Measurements from ENCODE around the gene DLL4. TPM values are rescaled to one million over a fixed set of nuclear protein-coding genes. Genes with fewer than 3 reads are reported as not detected.

The DLL4 gene
- total and polyA plus RNA-seq, 10 of the 15 experiments (the other 5 are each of a cell fraction or from before 2014, with no cell fraction given): 0.04 to 0.16 (median 0.09) TPM; not detected in 6

DNA sequence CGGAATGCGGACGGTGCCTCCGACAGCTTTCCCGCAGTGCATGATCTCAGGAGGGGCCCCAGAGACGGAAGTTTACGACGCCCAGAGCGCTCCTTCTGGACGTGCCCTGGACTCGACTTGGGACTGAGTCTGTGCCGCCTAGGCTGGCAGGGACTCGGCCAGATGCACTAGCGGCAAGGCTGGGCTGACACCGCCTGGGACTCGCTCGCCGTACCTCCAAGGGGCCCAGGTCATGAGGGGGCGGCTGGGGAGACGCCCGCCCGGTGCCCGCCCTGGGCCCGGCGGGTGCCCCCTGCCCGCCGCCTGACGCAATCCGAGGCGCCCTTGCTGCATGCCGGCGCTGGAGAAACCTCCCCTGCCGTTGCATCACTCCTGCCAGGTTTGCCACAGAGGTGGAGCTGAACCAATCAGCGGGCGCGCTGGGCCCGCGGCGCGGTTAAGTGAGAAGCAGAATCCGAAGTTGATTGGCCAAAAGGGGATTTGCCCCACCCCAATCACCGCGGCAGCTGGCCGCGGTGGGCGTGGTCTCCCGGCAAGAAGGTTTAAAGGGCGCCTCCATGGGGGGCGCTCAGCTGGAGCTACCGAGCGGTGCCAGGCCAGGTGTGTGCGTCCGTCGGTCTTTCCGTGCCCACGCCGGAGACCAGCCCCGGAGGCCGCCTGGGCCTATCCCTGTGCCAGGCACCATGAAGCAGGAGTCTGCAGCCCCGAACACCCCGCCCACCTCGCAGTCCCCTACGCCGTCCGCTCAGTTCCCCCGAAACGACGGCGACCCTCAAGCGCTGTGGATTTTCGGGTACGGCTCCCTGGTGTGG is 24.0 kb downstream of the DLL4 start, which contains the start of gene CHAC1 (continued):
- TF ChIP-seq, protein P1, sequence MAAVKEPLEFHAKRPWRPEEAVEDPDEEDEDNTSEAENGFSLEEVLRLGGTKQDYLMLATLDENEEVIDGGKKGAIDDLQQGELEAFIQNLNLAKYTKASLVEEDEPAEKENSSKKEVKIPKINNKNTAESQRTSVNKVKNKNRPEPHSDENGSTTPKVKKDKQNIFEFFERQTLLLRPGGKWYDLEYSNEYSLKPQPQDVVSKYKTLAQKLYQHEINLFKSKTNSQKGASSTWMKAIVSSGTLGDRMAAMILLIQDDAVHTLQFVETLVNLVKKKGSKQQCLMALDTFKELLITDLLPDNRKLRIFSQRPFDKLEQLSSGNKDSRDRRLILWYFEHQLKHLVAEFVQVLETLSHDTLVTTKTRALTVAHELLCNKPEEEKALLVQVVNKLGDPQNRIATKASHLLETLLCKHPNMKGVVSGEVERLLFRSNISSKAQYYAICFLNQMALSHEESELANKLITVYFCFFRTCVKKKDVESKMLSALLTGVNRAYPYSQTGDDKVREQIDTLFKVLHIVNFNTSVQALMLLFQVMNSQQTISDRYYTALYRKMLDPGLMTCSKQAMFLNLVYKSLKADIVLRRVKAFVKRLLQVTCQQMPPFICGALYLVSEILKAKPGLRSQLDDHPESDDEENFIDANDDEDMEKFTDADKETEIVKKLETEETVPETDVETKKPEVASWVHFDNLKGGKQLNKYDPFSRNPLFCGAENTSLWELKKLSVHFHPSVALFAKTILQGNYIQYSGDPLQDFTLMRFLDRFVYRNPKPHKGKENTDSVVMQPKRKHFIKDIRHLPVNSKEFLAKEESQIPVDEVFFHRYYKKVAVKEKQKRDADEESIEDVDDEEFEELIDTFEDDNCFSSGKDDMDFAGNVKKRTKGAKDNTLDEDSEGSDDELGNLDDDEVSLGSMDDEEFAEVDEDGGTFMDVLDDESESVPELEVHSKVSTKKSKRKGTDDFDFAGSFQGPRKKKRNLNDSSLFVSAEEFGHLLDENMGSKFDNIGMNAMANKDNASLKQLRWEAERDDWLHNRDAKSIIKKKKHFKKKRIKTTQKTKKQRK (IDR thresholded peaks at IDR 0.05; ENCODE audit: low read depth, low read length): no peak
- TF ChIP-seq SMAD1 (IDR thresholded peaks at IDR 0.05; ENCODE audit: low read depth, partially characterized antibody) (no peak), TCF12 (IDR thresholded peaks at IDR 0.05; ENCODE audit: low read depth, low read length) (peak; percentile 29; the same call in 1 of the 2 replicates), NR2C1 (IDR thresholded peaks at IDR 0.05) (no peak), NFYB (IDR thresholded peaks at IDR 0.05; ENCODE audit: insufficient read depth, low read depth, low read length) (peak; percentile 83), EGR1 (IDR thresholded peaks at IDR 0.05; ENCODE audit: borderline replicate concordance in 1 of 2, low read depth in 2 of 2, low read length in 2 of 2) (peak in 1 of 2 experiments; percentile 50; a peak in 1 of 3 replicates), CREB1 (IDR thresholded peaks at IDR 0.05; ENCODE audit: low read depth) (peak; percentile 66; the same call in 1 of the 2 replicates), ZNF217 (IDR thresholded peaks at IDR 0.05) (no peak), RUNX3 (IDR thresholded peaks at IDR 0.05; ENCODE audit: low read length) (peak; percentile 53), SP1 (IDR thresholded peaks at IDR 0.05; ENCODE audit: low read depth, low read length) (peak; percentile 74), GATAD2B (conservative IDR thresholded peaks at IDR 0.05; ENCODE audit: low read depth) (peak; percentile 66), TAF1 (IDR thresholded peaks at IDR 0.05; ENCODE audit: borderline replicate concordance, low read depth, low read length) (no peak)
- TF ChIP-seq, protein P2, sequence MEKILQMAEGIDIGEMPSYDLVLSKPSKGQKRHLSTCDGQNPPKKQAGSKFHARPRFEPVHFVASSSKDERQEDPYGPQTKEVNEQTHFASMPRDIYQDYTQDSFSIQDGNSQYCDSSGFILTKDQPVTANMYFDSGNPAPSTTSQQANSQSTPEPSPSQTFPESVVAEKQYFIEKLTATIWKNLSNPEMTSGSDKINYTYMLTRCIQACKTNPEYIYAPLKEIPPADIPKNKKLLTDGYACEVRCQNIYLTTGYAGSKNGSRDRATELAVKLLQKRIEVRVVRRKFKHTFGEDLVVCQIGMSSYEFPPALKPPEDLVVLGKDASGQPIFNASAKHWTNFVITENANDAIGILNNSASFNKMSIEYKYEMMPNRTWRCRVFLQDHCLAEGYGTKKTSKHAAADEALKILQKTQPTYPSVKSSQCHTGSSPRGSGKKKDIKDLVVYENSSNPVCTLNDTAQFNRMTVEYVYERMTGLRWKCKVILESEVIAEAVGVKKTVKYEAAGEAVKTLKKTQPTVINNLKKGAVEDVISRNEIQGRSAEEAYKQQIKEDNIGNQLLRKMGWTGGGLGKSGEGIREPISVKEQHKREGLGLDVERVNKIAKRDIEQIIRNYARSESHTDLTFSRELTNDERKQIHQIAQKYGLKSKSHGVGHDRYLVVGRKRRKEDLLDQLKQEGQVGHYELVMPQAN (conservative IDR thresholded peaks at IDR 0.05): 0 out of 2 replicates have a peak, but pooled peaks have one; percentile 39

All from GM12878 (cell line).